ENCODE data around the gene GAB4. TPM values are rescaled to one million over a fixed set of nuclear protein-coding genes. Genes with fewer than 3 reads are reported as not detected.

The GAB4 gene
- polyA plus RNA-seq, 3 donors: not detected

- H3K27ac ChIP-seq (ENCODE audit: low read depth, low read length): no peak overlapping the region
- WGBS, 3 donors: 69 to 73% (median 71%) methylated on average over 9 of the region's 9 CpGs
Observed at GRCh38 chr22:17009640-17010291, 1.7 kb upstream of the GAB4 start.

- H3K27ac ChIP-seq (ENCODE audit: low read depth, low read length): no peak overlapping the region
- 10 to 23% (median 20%) methylated on average over 19 to 22 of the region's 22 CpGs for WGBS, 3 donors
Observed at GRCh38 chr22:17007257-17007656, 765 bp downstream of the GAB4 start.

GRCh38 chr22:16989915-16990314 is 18.1 kb downstream of the GAB4 start:
- 71 to 86% (median 83%) methylated on average over 6 of the region's 6 CpGs for WGBS, 3 donors
- no peak overlapping the region for H3K27ac ChIP-seq (ENCODE audit: low read depth, low read length)

GRCh38 chr22:16988257-16988656 is 19.8 kb downstream of the GAB4 start:
- 78 to 84% (median 78%) methylated on average over 3 to 6 of the region's 6 CpGs for WGBS, 3 donors
- H3K27ac ChIP-seq (ENCODE audit: low read depth, low read length): no peak overlapping the region

GRCh38 chr22:16987822-16988221 is 20.2 kb downstream of the GAB4 start:
- 70 to 76% (median 73%) methylated on average over 7 of the region's 7 CpGs for WGBS, 3 donors
- no peak overlapping the region for H3K27ac ChIP-seq (ENCODE audit: low read depth, low read length)

- H3K27ac ChIP-seq (ENCODE audit: low read depth, low read length): no peak overlapping the region
- 55 to 65% (median 62%) methylated on average over 10 of the region's 10 CpGs for WGBS, 3 donors
Observed at GRCh38 chr22:16975155-16975885, 32.7 kb downstream of the GAB4 start.

GRCh38 chr22:16974298-16975084 is 33.5 kb downstream of the GAB4 start:
- 64 to 82% (median 70%) methylated on average over 11 of the region's 11 CpGs for WGBS, 3 donors
- H3K27ac ChIP-seq (ENCODE audit: low read depth, low read length): no peak overlapping the region

- H3K27ac ChIP-seq (ENCODE audit: low read depth, low read length): no peak overlapping the region
- 70 to 92% (median 86%) methylated on average over 2 of the region's 2 CpGs for WGBS, 3 donors
Observed at GRCh38 chr22:16973591-16974297, 34.3 kb downstream of the GAB4 start.

GRCh38 chr22:16972311-16972710 is 35.7 kb downstream of the GAB4 start:
- WGBS, 3 donors: 81 to 86% (median 81%) methylated on average over 4 of the region's 4 CpGs
- H3K27ac ChIP-seq (ENCODE audit: low read depth, low read length): no peak overlapping the region

GRCh38 chr22:16970446-16970845 is 37.6 kb downstream of the GAB4 start:
- WGBS, 3 donors: 50 to 57% (median 54%) methylated on average over 4 of the region's 4 CpGs
- H3K27ac ChIP-seq (ENCODE audit: low read depth, low read length): no peak overlapping the region

- 59 to 82% (median 81%) methylated on average over 8 of the region's 8 CpGs for WGBS, 3 donors
- no peak overlapping the region for H3K27ac ChIP-seq (ENCODE audit: low read depth, low read length)
Observed at GRCh38 chr22:16969508-16970327, 38.3 kb downstream of the GAB4 start.

- no peak overlapping the region for H3K27ac ChIP-seq (ENCODE audit: low read depth, low read length)
- 75 to 91% (median 88%) methylated on average over 7 of the region's 7 CpGs for WGBS, 3 donors
Observed at GRCh38 chr22:16968218-16968595, 39.8 kb downstream of the GAB4 start.

GRCh38 chr22:16967453-16968217 is 40.4 kb downstream of the GAB4 start:
- 73 to 76% (median 76%) methylated on average over 4 of the region's 4 CpGs for WGBS, 3 donors
- H3K27ac ChIP-seq (ENCODE audit: low read depth, low read length): no peak overlapping the region

GRCh38 chr22:16966251-16966650 is 41.8 kb downstream of the GAB4 start:
- no peak overlapping the region for H3K27ac ChIP-seq (ENCODE audit: low read depth, low read length)
- WGBS, 3 donors: 72 to 86% (median 83%) methylated on average over 6 of the region's 6 CpGs

GRCh38 chr22:16965560-16965959 is 42.5 kb downstream of the GAB4 start:
- 52 to 75% (median 72%) methylated on average over 5 of the region's 5 CpGs for WGBS, 3 donors

GRCh38 chr22:16965083-16965482 is 42.9 kb downstream of the GAB4 start:
- WGBS, 3 donors: 81 to 84% (median 81%) methylated on average over 7 of the region's 7 CpGs
- H3K27ac ChIP-seq (ENCODE audit: low read depth, low read length): no peak overlapping the region

More at GRCh38 chr22:16965560-16965959, 42.5 kb downstream of the GAB4 start:
- H3K27ac ChIP-seq (ENCODE audit: low read depth, low read length): no peak overlapping the region

GRCh38 chr22:16964366-16964765 is 43.7 kb downstream of the GAB4 start:
- WGBS, 3 donors: 73 to 87% (median 86%) methylated on average over 5 of the region's 5 CpGs
- no peak overlapping the region for H3K27ac ChIP-seq (ENCODE audit: low read depth, low read length)
